HG03095 (cell line): ENCODE data around the gene GLS2.
A peak's percentile ranks its signal among the peaks of the same experiment; 100 is the strongest.
"Not testable (repeated sequence)": the region's sequence is repeated elsewhere in the genome, so short reads cannot be mapped to it uniquely, and the experiment has no call there.

ENCODE experiments used
- ATAC-seq: cut with Tn5 transposase; IDR thresholded peaks from one replicate; pipeline ENCODE4 v1.9.1; 2021; ENCODE audit warnings: moderate library complexity; ENCODE audit not compliant: unreplicated experiment

GLS2 gene

DNA sequence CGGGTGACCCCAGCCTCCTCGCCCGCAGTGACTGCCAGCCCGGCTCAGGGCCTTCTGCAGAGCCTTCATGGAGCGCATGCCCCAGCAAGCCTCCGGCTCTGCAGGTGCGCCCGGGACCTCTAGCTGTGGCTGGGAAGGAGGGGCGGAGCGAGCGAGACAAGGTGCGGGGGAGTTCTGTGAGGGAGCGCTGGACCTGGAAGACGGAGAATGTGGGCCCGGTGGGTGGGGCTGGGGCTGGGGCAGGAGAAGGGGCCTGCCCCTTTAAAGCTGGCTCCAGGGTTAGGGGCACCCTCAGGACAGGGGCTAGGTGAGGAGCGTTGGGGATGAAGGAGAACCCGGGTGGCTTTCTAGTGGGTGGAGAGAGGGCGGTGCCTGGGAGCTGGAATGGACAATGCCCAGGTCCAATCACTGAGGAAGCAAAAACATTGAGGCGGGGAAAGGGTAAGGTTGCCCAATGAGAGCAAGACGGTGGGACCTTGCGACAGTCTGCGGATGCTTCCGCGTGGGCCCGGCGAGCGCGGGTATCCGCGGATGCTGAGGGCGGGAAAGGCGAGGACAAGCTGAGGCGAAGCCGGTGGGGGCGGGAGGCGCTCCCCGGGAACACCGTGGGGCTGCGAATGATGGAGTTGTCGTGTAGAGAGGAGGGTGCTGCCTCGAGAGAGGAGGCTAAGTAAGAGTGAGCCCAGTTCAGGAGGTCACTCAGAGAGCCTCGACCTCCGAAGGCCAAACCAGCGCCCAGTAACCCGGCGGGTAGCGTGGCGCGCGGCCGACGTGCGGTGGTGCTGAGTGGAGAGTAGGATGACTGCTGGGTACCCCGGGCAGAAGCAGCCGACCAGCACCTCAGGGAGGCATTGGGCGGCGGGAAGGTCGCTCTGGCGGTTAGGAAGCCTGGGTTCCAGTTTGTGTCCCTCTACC, at the start of gene GLS2:
Gene GLS2, minus strand, starts transcription at position 121 of the 915 bp plus-strand sequence. Its CDS starts 43 bp downstream, at position 78.
- ATAC-seq = peak; percentile 93

DNA sequence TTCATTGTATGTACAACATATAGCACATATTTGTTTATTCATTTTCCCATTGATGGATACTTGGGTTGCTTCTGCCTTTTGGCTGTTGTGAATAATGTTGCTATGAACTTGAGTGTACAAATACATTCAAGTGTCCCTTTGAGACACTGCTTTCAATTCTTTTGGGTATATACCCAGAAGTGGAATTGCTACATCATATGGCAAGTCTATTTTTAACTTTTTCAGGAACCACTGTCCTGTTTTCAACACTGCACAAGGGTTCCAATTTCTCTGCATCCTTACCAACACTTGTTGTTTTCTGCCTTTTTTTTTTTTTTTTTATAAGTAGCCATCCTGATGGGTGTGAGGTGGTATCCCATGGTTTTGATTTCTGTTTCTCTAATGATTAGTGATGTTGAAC, 49.6 kb upstream of the GLS2 start:
- ATAC-seq = no peak

DNA sequence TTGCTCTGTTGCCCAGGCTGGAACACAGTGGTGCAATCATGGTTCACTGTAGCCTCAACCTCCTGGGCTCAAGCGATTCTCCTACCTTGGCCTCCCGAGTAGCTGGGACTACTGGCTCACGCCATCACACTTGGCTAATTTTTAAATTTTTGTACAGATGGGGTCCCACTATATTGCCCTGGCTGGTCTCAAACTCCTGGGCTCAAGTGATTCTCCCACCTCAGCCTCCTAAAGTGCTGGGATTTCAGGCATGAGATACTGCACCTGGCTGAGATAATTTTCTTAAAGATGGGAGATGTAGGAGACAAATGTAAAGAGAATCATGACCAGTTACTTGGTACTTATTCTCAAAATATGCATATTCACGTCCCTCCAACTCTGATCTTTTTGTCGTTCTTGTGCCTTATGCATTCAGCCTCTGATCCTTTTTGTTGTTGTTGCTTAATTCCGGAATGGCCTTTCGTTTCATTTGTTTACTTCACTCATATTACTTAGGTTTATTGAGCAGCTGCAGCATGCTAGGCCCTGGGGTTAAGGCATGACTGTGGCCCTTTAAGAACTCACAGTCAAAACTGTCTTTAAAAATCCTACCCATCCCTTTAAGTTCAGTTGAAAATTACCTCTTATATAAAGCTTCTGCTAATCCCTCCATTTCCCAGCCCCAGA, 42.6 kb upstream of the GLS2 start:
- ATAC-seq = no peak

DNA sequence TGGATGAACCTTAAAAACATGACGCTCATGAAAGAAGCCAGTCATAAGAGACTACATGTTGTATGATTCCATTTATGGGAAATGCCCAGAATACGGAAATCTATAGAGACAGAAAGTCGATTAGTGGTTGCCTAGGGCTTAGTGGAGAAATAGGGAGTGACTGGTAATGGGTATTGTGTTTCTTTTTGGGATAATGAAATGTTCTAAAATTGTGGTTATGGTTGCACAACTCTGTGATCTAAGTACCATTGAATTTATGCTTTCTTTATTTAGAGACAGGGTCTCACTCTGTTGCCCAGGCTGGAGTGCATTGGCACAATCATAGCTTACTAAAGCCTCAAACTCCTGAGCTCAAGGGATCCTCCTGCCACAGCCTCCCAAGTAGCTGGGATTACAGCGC, 41.7 kb upstream of the GLS2 start:
- ATAC-seq = no peak

DNA sequence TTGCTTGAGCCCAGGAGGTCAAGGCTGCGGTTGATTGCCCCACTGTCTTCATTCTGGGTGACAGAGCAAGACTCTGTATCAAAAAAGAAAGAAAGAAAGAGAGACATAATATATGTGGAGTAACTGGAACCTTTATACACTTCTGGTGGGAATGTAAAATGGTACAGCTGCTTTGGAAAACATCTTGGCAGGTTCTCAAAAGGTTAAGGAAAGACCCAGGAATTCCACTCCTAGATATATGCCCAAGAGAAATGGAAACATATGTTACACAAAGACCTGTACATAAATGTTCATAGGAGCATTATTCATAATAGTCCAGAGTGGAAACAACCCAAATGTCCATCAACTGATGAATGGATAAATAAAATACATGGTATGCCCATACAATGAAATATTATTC, 40.9 kb upstream of the GLS2 start:
- ATAC-seq = no peak

DNA sequence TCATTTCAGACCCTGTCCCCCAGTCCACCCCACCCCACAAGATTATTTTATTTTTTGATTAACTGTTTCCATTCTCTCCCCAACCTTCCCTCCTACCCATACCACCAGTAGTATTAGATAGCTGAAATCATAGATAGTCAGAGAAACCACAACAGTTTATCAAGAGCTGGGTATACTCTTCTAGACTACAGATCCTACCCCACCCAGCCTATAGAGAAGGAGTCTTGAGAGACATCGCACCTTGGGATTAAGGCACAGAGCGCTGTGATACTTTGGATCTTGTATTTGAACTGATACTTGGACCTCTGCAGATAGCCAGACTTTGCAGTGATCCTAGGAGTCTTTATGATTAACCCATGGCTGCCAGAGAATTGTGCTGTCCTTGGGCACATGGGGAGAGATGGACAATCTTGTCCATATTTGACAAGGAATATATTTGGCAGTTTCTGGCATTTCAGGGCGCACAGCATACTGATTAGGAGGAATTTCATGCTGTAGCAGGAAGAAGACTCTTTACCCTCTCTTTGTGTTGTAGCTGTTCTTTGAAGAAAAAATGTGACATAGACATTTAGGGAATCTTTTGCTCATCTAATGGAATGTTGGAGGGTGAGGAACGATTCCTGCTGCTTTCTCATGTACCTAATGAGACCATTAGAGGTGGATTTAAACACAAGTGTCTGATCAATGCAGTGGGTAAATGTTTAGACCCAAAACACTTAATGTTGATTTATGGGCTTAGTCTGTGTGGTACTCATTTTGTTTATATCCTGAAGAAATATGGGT, 34.6 kb upstream of the GLS2 start:
- ATAC-seq = no peak

DNA sequence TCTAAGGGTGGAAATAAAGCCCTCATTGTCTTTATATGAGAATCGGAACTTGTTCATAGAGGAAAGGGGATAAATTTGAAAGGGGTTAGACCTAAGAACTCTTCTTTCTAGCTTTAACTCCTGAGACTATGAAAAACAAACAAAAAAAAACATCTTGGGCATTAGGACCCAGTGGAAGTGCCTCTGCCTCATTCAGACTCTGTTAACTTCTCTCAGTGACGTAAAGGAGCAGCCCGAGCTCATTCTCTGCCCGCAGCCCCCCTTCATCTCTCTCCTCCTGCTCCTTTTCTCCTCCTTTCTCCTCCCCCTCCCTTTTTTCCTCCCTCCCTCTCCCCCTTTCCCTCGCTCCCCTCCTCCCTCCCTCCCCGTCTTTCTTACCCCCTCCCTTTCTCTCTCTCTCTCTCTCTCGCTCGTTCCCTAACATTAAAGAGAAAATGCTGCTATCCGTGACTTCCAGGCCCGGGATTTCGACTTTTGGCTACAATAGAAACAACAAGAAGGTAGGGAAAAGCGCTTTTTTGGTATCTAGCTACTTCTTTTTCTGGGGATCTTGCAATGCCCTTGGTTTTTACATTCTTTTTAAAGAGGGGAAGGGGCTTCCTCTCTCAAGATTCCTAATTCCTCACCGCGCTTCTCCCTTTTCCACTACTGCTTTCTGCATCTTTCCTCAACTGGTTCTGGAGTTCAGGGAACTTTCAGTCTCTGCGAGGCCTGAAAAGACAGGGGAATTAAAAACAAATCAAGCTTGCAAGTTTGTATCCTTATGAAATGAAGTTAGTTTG, 33.8 kb upstream of the GLS2 start, which contains the start of gene RBMS2:
Gene RBMS2, plus strand, starts transcription at position 231 of the 782 bp plus-strand sequence. Its CDS starts 204 bp downstream, at position 435.
- ATAC-seq = no peak

DNA sequence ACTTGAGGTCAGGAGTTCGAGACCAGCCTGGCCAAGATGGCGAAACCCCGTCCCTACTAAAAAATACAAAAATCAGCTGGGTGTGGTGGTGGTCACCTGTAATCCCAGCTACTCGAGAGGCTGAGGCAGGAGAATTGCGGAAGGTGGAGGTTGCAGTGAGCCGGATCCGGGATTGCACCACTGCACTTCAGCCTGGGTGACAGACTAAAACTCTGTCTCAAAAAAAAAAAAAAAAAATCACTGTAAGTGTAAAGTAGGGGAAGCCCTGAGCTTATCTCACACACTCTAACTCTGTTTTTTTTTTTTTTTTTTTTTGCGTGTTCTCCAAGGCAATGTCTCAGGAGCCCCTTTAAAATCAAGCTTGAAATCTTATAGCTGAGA, 33.2 kb upstream of the GLS2 start:
- no peak for ATAC-seq

DNA sequence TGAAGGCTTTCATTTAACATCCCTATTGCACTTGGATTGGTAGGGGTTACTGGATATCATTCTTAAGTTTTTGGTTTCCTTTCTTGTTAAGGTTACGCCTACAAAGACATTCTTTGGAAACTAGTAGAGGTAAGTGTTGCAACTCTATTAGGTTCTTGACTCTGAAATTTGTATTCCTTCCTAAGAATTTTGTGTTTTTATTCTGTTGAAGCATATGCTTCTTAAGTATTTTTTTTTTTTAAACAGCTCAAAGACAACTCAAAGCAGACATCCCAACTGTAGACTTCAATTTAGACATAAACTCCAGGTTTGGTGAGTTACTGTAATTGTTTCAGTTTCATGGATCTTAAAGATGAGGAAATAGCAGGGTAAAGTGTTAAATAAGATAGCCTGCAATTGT, 32.5 kb upstream of the GLS2 start:
- no peak for ATAC-seq

DNA sequence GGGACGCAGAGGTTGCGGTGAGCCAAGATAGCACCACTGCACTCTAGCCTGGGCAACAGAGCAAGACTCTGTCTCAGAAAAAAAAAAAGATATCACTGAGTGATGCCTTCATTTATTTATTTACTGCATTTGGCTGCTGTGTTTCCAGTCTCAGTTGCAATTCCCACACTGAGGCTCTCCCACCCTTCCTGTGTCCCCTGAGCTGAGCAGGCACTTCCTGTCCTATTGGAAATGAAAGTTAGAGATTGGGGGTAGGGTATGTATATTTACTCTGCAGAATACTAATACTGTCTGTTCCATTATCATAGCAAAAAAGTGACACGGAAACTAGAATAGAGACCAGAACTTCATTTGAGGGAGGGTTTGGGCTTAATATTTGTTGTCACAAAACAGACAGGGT, 32.1 kb upstream of the GLS2 start:
- ATAC-seq = no peak

DNA sequence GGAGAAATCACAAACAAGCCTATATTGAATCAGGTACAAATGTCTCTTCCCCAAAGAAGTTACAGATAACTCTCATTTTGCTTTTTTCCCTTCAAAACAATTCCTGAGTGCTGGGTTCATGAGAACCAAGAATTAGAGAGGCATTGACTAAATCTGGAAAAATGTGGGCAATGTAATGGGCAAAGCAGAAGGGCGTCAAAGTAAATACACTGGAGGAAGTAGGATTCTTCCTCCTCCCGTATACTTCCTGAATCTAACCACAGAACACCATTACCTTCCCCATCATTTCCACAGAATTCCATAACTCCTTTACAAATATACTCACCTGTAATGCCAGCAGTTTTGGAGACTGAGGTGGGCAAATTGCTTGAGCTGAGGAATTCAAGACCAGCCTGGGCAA, 30.6 kb upstream of the GLS2 start:
- ATAC-seq = no peak

DNA sequence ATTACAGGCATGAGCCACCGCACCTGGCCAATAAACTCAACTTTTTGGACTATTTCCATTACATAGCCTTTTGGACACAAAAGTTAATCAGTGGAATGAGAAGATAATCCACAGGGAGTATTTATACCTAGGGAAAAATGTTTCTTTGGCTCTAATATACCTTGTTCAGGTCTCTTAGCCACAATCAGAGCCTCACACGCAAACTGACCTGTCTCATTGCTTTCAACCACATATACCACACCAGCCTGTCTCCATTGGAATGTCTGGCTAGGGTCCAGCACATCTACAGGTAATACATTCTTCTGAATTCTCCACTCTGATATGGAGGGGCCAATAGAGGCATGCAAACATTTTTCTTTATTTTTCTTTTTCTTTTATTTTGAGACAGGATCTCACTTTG, 29.9 kb upstream of the GLS2 start:
- ATAC-seq = no peak

DNA sequence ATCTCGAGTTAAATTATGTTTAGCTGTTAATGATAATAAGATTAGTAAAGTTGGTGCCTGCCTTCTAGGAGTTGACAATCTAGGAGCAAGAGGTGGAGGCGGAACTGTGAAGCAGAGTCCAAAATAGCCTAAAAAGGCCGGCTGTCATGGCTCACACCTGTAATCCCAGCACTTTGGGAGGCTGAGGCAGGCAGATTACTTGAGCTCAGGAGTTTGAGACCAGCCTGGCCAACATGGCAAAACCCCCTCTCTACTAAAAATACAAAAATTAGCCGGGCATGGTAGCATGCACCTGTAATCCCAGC, 26.0 kb upstream of the GLS2 start:
- not testable (repeated sequence) for ATAC-seq

DNA sequence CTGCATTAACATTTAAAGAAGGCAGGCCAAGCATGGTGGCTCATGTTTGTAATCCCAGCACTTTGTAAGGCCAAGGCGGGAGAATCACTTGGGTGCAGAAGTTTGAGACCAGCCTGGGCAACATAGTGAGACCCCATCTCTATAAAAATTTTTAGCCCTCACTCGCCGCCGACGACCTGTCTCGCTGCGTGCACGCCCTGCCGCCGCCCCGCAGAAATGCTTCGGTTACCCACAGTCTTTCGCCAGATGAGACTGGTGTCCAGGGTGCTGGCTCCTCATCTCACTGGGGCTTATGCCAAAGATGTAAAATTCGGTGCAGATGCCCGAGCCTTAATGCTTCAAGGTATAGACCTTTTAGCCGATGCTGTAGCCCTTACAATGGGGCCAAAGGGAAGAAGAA, 22.8 kb upstream of the GLS2 start:
- no peak for ATAC-seq

DNA sequence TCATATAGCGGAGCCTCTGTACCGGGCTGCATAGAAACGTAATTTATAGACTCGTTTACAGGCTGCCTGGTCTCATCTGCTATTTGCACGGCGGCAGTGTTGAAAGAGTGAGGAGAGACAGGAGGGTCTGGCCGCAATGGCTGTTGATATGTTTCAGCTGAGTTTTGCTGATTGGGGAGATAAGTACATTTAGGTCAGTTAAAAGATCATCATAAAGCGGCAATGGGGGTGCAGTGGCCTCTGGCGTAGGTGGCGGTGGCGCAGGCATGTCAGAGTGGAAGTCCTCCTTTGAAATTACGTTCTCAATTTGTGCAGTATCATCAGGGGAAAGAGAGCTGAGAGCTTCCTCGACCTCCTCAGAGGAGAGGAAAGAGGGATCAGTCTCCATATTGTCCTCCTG, 11.9 kb upstream of the GLS2 start:
- not testable (repeated sequence) for ATAC-seq

DNA sequence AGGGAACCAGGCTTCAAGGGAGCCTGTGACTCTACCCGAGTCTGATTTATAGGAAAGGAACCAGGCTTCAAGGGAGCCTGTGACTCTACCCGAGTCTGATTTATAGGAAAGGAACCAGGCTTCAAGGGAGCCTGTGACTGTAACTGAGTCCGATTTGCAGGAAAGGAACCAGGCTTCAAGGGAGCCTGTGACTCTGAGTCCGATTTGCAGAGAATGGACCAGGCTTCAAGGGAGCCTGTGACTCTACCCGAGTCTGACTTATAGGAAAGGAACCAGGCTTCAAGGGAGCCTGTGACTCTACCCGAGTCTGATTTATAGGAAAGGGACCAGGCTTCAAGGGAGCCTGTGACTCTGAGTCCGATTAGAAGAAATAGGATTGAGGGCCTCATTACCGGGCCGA, 11.5 kb upstream of the GLS2 start:
- ATAC-seq = not testable (repeated sequence)

DNA sequence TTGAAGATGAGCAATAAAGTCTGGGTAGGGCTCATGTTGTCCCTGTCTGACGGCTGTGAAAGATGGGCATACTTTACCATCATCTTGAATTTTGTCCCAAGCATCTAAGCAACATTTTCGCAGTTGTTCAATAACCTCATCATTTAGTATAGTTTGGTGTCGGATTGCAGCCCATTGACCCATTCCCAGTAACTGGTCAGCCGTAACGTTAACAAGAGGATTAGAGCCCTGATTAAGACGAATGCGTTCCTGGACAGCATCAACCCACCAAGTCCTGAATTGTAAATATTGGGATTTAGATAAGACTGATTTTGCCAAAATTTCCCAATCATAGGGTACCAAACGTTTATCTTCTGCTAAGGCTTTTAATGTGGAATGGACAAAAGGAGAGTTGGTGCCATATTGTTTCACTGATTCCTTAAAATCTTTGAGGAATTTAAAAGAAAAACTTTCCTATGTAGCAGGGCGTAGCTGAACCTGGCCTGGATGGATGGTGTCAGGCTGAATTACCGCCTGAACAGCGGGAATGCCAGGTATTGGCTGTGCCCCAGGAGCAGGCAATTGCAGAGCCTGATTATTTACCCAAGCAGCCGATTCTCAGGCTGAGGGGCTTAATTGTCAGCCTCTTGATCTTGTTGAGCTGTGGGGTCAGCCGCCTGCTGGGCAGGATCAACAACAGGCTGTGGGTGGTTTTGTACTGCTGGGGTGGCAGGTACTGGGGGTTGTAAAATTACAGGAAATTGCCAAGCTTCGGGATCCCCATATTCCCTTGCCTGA, 10.4 kb upstream of the GLS2 start:
- not testable (repeated sequence) for ATAC-seq

DNA sequence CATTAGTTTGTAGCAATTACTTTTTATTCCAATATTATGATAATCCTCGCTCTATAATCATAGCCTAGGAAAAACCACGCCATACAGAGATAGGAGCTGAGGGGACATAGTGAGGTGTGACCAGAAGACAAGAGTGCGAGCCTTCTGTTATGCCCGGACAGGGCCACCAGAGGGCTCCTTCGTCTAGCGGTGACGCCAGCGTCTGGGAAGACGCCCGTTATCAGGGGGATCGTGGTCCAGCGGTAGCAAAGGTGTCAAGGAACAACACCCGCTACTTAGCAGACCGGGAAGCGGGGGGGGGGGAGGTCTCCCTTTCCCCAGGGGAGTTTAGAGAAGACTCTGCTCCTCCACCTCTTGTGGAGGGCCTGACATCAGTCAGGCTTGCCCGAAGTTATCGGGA, 8.7 kb upstream of the GLS2 start:
- ATAC-seq = not testable (repeated sequence)

DNA sequence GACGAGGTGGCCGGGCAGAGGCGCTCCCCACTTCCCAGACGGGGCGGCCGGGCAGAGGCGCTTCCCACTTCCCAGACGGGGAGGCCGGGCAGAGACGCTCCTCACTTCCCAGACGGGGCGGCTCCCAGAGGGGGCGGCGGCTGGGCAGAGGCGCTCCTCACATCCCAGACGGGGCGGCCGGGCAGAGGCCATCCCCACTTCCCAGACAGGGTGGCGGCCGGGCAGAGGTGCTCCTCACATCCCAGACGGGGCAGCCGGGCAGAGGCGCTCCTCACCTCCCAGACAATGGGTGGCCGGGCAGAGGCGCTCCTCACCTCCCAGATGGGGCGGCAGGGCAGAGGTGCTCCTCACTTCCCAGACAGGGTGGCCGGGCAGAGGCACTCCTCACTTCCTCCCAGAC, 6.5 kb upstream of the GLS2 start:
- not testable (repeated sequence) for ATAC-seq

DNA sequence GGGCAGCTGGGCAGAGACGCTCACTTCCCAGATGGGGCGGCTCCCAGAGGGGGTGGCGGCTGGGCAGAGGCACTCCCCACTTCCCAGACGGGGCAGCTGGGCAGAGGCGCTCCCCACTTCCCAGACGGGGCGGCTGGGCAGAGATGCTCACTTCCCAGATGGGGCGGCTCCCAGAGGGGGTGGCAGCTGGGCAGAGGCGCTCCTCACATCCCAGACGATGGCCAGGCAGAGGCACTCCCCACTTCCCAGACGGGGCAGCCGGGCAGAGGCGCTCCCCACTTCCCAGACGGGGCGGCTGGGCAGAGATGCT, 6.1 kb upstream of the GLS2 start:
- ATAC-seq = not testable (repeated sequence)
